GM19099 (cell line): ENCODE data around the gene RIPOR2.

Experiments
- POLR2A ChIP-seq: IDR thresholded peaks from 3 replicates; pipeline ENCODE4 v1.6.1; 2011; ENCODE audit warnings: low read depth; ENCODE audit not compliant: insufficient read length; ENCODE audit errors: extremely low read depth

The RIPOR2 gene

DNA sequence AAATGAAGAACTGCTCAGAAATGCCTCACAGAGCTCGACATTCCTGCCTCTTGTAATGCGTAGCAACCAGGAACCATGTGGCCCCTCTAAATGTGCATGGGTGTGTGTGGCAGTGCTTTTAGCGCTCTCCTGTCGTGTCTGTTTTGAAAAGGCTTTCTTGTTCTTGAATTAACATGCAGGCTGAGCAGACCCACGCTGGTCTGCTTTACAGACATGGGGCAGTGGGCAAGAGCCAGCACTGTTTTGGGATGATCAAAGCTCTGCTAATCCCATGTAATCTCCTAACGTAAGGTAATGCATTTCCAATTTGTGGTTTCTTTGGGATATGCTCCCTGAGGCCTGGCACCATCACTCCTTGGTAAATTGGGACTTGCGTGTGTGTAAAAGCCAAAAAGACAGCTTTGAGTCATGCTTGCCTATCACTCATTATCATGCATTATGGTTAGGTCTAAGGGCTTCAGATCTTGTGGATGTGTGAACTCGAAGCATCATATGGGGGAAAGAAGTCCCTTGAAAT is 11.8 kb downstream of the RIPOR2 start:
- no peak for TF ChIP-seq POLR2A

DNA sequence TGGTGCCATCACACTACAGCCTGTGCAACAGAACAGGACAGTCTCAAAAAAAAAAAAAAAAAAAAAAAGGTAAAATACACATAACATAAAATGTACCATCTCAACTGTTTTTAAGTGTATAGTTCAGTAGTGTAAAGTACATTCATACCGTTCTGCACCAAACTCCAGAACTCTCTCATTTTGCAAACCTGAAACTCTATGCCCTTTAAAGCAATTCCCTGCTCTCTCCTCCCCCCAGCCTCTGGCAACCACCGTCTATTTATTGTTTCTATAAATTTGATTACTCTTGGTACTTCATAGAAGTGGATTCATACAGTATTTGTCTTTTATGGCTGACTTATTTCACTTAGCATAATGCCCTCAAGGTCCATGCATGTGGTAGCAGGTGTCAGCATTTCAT is 12.9 kb downstream of the RIPOR2 start:
- no peak for TF ChIP-seq POLR2A

DNA sequence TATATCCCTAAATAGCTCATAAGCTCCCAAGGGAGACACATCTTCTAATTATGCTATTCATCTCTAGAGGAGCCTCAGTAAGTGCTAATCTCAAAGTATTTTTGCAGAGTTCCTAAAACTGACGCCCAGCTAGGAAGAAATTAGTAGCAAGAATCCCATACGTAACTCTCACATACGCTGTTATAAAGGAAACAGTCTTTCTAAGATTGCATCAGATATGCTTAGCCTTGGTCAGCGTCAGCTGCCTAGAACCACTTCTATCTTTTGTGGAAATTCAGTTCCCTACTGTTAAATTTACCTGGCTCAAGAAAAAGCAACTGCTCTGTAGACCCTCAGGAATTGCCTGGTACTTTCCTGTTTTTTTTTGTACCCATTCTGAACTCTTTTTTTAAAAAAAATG is 13.6 kb downstream of the RIPOR2 start:
- no peak for TF ChIP-seq POLR2A

DNA sequence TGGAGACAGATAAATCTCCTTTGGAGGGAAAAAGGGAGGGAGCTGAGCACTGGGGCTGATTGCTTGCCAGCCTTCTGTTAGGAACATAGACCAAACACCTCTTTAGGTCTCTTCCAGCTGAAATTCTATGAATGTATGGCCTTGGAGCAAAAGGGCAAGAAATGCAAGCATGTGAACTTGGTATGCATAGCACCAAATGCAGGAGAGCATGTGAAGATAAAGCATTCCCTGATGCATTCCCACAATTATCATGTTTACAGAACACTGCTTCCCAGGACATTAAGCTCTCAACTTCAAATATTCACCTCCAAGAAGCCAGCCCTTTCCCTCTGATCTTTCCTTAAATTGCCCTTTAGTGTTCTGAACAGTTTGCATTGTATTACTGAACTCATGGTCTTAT is 15.6 kb downstream of the RIPOR2 start:
- TF ChIP-seq POLR2A, result no peak

DNA sequence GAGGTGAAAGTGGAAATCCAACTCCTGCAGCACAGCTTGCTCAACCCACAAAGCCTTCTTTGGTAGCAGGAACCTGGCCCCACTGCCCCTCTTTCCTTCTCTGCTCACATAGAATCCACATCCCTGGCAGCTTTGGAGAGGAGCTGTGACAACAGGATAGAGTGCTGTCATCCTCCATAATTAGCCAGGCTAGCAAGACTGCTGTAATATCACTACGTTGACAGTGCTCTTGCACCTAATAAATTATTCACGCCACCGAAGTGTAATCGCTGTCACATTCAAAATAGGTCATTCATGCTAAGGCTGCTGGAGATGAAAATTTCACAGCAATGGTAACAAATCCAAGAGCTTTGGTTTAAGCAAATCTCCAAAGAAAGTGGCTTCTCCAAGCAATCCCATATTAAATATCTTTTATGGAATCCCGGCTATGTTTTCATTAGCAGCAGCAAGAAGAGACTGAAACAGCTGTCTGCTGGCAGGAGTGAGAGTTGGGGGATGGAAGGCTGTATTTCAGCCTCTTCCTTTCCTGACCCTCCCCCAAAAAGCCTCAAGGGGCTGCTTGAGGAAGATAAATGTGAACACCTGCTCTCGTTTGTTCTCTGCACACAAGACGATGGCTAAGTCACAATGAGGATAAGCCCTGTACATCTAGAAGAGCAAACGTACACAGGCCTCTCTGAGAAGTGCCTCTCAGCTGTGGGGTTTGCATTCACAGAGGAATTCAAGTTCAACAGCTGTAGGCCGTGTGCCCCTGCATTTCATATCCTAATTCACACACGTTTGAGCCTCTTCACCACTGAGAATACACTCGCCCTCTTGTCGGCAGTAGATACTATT is 16.5 kb downstream of the RIPOR2 start:
- no peak for TF ChIP-seq POLR2A

DNA sequence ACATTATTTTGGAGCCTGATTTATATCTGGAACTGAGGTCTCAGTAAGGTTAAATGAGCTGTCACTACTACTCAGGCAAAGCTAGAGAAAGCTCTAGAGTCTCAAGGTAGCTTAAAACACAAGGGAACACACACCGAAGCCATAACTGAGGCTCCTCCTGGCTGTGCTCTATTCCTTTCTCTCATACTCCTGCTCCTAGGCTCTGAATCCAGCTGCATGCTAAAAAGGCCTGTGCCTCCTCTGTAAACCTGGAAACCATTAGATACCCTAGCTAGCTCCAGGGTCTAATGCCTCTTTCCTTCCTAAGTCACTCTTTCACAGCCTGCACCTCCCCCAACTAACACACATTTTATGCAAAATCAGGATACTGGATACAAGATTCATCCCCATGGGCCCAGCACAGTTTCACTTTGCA is 17.1 kb downstream of the RIPOR2 start:
- TF ChIP-seq POLR2A, result no peak

DNA sequence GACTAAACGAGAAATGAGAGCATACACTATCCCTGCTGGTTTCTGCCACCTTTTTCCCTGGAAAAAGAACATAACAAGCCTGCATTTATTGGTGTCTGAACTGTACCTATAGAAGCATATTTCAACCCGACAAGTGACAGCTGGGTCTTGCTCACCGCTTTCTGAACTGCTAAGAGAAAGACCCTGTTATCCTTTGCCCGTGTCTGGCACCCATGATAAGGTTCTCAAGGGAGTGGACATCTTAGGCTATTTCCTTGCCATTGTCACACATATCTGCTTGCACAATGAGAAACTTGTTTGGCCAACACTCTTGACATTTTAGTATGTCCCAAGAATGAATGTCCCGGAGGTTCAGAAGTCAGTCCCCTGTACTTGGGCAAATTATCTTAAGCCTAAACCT is 19.3 kb downstream of the RIPOR2 start:
- TF ChIP-seq POLR2A, result no peak

DNA sequence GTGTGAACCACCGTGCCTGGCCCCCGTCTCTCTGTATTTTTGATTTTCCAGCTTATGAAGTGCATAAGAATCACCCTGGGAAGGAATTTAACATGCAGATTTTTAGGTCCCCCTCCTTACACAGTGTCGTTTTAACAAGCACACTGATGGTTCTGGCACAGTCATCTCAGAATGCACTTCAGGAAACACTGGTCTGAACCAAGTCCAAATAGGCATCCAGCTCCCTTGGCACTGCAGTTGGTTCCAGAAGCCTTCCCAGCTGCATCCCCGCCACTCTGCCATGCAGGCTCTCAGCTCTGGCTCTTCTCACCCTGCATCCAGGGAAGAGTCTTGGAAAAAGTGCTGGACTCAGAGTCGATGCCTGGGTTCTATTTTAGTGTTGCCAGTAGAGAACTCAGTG is 20.1 kb downstream of the RIPOR2 start:
- no peak for TF ChIP-seq POLR2A

DNA sequence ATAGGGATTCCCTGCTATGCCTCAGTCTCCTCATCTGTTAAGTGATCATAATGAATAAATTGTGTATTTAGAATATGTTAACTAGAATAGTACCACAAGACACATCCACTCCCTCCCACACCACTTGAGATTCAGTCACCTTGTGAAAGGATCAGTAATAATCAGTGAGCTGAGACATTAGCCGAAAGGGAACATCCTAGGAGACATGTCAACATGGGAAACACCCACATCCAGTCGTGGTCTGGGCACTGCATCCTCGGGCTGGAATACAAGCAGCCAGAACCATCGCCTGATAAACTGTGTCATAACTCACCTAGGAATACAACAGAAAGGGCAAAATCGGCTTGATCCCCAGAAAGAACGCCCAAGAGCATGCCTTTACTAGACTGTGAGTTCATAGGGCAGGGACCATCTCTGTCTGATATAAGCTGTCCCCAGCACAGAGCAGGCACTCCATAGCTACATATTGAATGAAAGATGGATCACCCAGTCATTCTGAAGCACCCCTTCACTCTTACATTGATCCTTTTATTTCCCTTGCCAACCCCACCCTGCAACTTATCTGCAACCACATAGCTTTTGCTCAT is 23.9 kb downstream of the RIPOR2 start:
- no peak for TF ChIP-seq POLR2A

DNA sequence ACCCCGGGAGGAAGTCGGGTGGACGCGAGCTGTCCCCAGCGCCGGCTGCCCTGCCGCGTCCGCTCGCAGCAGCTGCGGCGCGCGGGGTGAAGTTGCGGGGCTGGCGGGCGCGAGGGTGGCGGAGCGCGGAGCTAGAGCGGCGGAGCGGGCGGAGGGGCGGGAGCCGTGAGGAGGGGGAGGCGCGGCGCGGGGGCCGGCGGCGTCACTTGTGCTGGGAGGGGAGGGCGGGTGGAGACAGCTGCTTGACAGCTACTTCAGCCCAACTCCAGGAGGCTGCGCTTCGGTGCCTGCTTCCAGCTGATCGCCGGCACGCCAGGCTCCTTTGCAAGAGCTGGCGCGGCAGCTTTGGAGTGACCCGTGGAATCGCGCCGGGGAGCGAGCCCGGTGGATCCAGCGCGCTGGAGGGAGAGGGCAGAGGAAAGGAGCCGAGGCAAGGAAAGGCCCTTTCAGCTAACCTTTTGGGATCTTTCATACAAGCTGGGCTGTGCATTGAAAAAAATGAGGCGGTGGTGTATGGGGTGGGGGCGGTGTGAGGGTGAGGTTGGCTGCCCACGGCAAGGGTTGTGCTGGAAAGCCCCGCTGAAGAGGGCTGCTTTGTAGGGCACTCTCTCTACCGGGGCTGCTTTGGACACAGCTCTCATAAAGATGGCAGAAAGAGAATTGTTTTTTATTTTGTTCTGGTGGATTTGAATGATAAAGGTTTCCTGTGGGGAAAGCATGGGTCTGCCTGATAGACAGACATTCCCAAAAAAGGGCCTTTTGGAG is 24.6 kb downstream of the RIPOR2 start:
- TF ChIP-seq POLR2A, result no peak

DNA sequence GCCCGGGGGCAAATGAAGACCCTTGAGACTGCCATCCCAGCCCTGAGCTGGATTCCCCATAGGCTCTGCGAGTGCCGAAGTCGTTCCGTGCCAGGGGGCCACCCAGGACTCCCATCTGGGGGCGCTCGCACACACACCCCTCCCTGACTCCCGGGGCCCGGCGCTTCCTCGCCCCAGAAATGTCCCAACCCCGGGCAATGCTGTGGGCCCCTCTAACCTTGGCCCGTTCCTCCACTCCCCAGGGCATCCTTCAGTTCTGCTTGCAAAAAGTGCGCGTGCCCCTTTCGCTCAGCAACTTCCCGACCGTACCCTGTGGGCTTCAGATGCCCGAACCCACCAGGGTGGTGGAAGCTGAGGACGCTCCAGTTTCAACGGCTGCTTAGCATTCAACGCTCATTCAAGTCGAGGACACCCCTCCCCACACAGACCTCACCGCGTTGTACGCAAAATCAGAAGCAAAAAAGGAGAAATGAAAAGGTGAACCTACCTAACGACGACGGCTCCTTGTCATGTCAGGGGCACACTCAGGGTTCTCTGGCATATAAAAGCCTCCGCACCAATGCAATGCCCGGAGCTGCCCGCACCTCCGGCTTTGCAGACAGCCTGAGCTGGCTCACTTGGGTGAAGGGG is 25.3 kb downstream of the RIPOR2 start:
- no peak for TF ChIP-seq POLR2A

DNA sequence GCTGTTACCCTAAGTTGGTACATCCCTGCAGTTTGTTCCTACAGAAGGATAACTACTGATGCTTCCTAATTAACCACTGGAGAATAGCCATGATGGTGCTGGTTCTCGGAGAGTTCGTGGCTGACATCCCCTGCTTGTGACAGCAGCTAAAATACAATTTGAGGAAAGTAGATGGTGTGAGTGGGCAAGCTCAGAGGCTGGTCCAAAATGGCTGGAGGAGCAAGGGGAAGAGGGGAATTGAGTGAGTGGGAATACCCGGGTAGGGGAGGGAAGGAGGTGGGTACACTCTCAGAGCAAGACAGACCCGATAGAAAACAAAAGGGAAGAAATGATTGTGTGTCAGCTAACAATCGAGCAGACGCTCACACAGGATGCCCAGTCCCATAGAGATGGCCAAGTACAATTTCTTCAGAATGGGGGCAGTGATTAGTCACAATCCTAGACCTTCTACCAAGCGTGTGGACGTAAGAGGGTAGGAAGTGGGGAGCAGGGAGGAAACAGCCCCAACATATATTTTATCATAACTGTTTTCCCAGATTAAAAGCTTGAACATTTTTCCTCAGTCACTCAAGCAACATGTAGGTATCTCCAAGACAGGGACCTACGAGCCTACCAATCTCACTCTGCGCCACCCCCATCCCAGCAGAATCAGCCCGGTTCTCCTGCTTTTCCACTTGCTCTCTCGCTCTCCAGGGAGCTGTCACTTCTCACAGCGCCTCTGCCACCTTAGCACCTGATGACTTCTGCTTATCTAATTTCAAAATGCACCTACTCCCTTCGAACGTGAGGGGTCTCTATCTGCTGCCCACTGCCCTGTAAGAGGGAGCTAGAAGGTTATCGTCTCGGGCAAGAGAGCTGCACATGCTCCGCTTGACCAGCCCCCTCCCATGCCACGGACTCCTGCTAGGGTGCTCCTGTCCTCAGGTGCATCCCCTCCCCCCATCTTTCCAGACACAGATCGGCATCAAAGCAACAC is 26.2 kb downstream of the RIPOR2 start:
- TF ChIP-seq POLR2A, result no peak

DNA sequence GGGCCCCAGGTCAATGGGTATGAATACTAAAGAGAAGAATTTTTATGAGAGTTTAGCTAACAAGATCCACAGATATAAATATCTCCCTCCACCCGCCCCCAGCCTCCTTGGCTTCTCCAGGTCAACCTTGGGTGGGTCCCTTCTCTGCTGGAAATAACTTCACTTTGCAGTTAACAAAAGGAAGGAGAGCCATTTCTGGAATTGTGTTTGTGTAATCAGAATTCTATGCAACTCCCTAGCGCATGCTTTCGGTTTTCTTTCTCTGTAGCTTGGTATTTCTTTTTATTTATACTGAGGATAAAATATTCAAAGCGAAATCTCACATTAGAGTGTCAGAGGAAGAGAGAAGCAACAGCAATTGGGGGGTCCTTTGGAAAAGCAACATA is 27.1 kb downstream of the RIPOR2 start:
- no peak for TF ChIP-seq POLR2A
